Ascending aorta (tissue), 2 donors: ENCODE results near the gene CHST11. TPM values are rescaled to one million over a fixed set of nuclear protein-coding genes. Genes with fewer than 3 reads are reported as not detected.

Experiments
- DNase-seq, 2 donors: peaks; one replicate each; pipeline ENCODE4 v3.0.0-alpha.2; 2019; ENCODE audit warnings: low spot score in 2 of 2
- H3K27ac ChIP-seq, 2 donors: fragments of 200-600 bp; sonication (generic); one replicate each; pipeline ENCODE4 v1.5.1; 2016 to 2017; ENCODE audit warnings: mild to moderate bottlenecking in 1 of 2
- H3K27me3 ChIP-seq: fragments of 200-600 bp; sonication (generic); one replicate; pipeline ENCODE4 v1.5.1; 2017
- H3K36me3 ChIP-seq, 2 donors: fragments of 200-600 bp; sonication (generic); one replicate each; pipeline ENCODE4 v1.5.1; 2016
- H3K4me1 ChIP-seq, 2 donors: fragments of 200-600 bp; sonication (generic); one replicate each; pipeline ENCODE4 v1.5.1; 2016 to 2017; ENCODE audit warnings: mild to moderate bottlenecking in 1 of 2
- H3K4me3 ChIP-seq, 2 donors: fragments of 200-600 bp; sonication (generic); one replicate each; pipeline ENCODE4 v1.5.1; 2016 to 2017; ENCODE audit warnings: mild to moderate bottlenecking in 1 of 2
- H3K9me3 ChIP-seq, 2 donors: fragments of 200-600 bp; sonication (generic); one replicate each; pipeline ENCODE4 v1.5.1; 2016
- intact Hi-C: fragments of 100-400 bp; cut with DNase I; formaldehyde crosslinking; loops from one replicate; pipeline ENCODE4 v1.15.1; 2023
- total RNA-seq: library from RNA; depleted of rRNA; stranded (reverse); fragments of >200 nt; gene quantifications from one replicate; pipeline ENCODE4 v1.1.0, GENCODE V29; 2016
- TF ChIP-seq, protein P1 (sequence below), 3 experiments: fragments of 200-600 bp in 2 of 3; fragments of 450-650 bp in 1 of 3; sonication (generic) in 2 of 3; IDR thresholded peaks; one replicate each; pipeline ENCODE4 v1.5.1; 2016 to 2019; ENCODE audit warnings: antibody characterized with exemption in 3 of 3, mild to moderate bottlenecking in 1 of 3, moderate library complexity in 1 of 3

The CHST11 gene
- total RNA-seq, 1 donor from 2014 or later: 63.2 TPM

DNA sequence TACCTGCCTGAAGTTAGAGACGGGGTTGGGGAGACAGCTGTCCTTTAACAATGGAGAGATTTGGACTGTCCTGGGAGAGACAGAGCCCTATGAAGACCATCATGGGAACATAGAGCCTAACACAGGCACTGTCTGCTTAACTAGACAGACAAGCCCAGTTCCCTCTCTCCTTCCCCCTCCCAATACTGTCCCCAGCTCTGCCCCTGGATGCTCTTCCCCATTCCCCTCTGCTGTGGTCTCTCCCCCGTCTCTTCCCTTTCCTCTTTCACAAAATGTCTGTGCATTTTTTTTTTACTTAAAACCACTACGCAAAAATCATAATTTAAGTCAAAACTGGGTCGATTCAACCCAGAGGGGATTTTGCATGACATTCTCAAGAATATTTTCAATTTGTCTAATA is 232.9 kb downstream of the CHST11 start:
- TF ChIP-seq, protein P1, sequence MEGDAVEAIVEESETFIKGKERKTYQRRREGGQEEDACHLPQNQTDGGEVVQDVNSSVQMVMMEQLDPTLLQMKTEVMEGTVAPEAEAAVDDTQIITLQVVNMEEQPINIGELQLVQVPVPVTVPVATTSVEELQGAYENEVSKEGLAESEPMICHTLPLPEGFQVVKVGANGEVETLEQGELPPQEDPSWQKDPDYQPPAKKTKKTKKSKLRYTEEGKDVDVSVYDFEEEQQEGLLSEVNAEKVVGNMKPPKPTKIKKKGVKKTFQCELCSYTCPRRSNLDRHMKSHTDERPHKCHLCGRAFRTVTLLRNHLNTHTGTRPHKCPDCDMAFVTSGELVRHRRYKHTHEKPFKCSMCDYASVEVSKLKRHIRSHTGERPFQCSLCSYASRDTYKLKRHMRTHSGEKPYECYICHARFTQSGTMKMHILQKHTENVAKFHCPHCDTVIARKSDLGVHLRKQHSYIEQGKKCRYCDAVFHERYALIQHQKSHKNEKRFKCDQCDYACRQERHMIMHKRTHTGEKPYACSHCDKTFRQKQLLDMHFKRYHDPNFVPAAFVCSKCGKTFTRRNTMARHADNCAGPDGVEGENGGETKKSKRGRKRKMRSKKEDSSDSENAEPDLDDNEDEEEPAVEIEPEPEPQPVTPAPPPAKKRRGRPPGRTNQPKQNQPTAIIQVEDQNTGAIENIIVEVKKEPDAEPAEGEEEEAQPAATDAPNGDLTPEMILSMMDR (IDR thresholded peaks at IDR 0.05): no peak
- Histone ChIP-seq H3K4me3 (no peak overlapping the region), H3K27me3 (no peaks in the 10 kb centered on the region), H3K36me3 (no peaks in the 10 kb centered on the region), H3K4me1 (peaks cover 0 to 32% of the 10 kb centered on the region in 2 donors), H3K9me3 (no peaks in the 10 kb centered on the region), H3K27ac (peak overlapping the region in 1 of 2 donors; percentile 30)
- DNase-seq: no peak
- intact Hi-C loops: loop anchor here (10.0 kb wide), 1 partner anchor 835 kb away; no protein-coding TSS in a partner anchor

DNA sequence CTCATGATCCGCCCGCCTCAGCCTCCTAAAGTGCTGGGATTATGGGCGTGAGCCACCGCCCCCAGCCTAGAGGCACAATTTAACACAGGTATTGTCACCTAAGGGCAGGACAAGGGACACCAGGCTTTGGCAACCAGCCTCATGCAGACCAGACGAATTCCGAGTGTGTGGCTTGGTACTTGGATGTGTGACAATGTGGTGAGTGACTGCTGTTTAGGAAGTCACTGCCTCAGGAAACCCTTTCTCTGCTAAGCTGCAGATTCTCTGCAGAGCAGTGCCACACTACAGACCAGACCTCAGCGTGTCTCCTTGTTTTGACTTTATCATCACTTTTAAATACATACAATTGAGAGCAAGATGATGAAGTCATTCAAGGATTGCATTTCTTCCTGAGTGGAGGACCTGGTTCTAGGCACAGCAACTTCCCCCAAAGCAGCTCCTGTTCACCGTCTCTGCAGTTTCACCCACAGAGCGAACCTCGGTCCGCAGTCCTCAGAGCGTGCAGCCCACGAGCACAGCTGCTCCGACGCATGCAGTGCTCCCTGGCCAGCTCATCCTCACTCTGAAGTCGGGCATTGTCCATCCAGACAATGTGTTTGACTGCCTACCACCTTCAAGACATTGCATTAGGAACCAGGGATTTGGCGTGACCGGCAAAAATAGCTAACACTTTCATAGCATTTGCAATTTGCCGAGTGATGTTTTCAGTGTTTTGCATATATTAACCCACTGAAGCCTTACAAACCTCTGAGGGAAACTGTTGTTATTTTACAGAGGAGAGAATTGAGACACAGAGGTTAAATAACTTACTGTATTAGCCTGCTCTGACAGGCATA is 235.2 kb downstream of the CHST11 start:
- H3K36me3 ChIP-seq: no peaks in the 10 kb centered on the region
- no peaks in the 10 kb centered on the region for H3K27me3 ChIP-seq
- no peaks in the 10 kb centered on the region for H3K9me3 ChIP-seq
- H3K4me3 ChIP-seq: no peak overlapping the region
- intact Hi-C loops: loop anchor here (10.0 kb wide), 1 partner anchor 837 kb away; no protein-coding TSS in a partner anchor
- H3K4me1 ChIP-seq: peaks cover 3 to 27% of the 10 kb centered on the region in 2 donors
- no peak overlapping the region for H3K27ac ChIP-seq
- DNase-seq: no peak
- TF ChIP-seq, protein P1 (IDR thresholded peaks at IDR 0.05): no peak

GRCh38 chr12:104692557-104693218 is 235.9 kb downstream of the CHST11 start:
- TF ChIP-seq, protein P1 (IDR thresholded peaks at IDR 0.05): no peak
- intact Hi-C loops: loop anchor here (10.0 kb wide), 1 partner anchor 838 kb away; no protein-coding TSS in a partner anchor
- no peak for DNase-seq

GRCh38 chr12:104693493-104693892 is 236.7 kb downstream of the CHST11 start:
- intact Hi-C loops: loop anchor here (10.0 kb wide), 1 partner anchor 839 kb away; no protein-coding TSS in a partner anchor
- Histone ChIP-seq H3K27ac (no peak overlapping the region), H3K36me3 (no peaks in the 10 kb centered on the region), H3K9me3 (no peaks in the 10 kb centered on the region), H3K4me3 (no peak overlapping the region), H3K4me1 (peaks cover 3 to 26% of the 10 kb centered on the region in 2 donors), H3K27me3 (no peaks in the 10 kb centered on the region)
- TF ChIP-seq, protein P1 (IDR thresholded peaks at IDR 0.05): no peak
- DNase-seq: no peak

More at GRCh38 chr12:104692557-104693218, 235.9 kb downstream of the CHST11 start:
- Histone ChIP-seq H3K9me3 (no peaks in the 10 kb centered on the region), H3K36me3 (no peaks in the 10 kb centered on the region), H3K4me3 (no peak overlapping the region), H3K27me3 (no peaks in the 10 kb centered on the region), H3K27ac (no peak overlapping the region), H3K4me1 (peaks cover 3 to 26% of the 10 kb centered on the region in 2 donors)

DNA sequence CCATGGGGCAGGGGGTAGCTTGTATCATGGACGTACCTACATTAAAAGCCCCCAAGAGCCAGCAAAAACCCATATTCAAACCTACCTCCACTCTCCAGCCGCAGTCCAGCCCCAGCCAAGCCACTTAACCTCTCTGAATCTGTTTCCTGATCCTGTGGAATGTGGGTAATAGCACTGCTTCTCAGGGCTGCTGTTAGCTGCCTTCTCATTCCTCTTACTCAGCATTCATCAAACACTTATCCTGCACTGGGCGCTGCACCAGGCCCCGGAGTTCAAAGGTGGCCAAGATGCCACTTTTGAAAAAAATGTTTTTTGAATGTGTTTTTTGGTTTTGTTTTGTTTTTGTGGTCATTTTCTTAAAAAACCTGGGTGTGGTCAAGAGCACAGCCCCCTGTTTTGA is 237.4 kb downstream of the CHST11 start:
- Histone ChIP-seq H3K9me3 (no peaks in the 10 kb centered on the region), H3K27me3 (no peaks in the 10 kb centered on the region), H3K36me3 (no peaks in the 10 kb centered on the region), H3K4me3 (no peak overlapping the region), H3K27ac (peak overlapping the region; percentile 25 to 41), H3K4me1 (peaks cover 3 to 22% of the 10 kb centered on the region in 2 donors)
- TF ChIP-seq, protein P1 (IDR thresholded peaks at IDR 0.05): no peak
- no peak for DNase-seq
- intact Hi-C loops: loop anchor here (10.0 kb wide), 1 partner anchor 839 kb away; no protein-coding TSS in a partner anchor
